Measurements from ENCODE around the gene PLIN5.

- TF ChIP-seq CTCF (IDR thresholded peaks at IDR 0.05) (no peak), POLR2A (IDR thresholded peaks at IDR 0.05) (no peak)
These were observed 40.4 kb upstream of the PLIN5 start for GRCh38 chr19:4575267-4576015.

Measured in breast epithelium (tissue), 3 donors.